GM04504 (cell line): ENCODE results near the gene NLK.

Experiments
- DNase-seq: peaks from one replicate; pipeline ENCODE4 v3.0.0-alpha.2; 2012; ENCODE audit warnings: low read depth

NLK gene

GRCh38 chr17:28040406-28040805 lies 2.1 kb upstream of the NLK start:
- no peak for DNase-seq

- peak; percentile 100 for DNase-seq
These were observed 1.2 kb upstream of the NLK start for GRCh38 chr17:28041068-28041843.

- DNase-seq: no peak
These were observed 427 bp upstream of the NLK start for GRCh38 chr17:28041844-28042656.

- DNase-seq: no peak
These were observed 329 bp downstream of the NLK start for GRCh38 chr17:28042721-28043291.

GRCh38 chr17:28043296-28043695 lies 819 bp downstream of the NLK start:
- no peak for DNase-seq

- DNase-seq: no peak
These were observed 1.3 kb downstream of the NLK start for GRCh38 chr17:28043741-28044140.

- DNase-seq: no peak
These were observed 2.8 kb downstream of the NLK start for GRCh38 chr17:28045304-28045703.

- DNase-seq: no peak
These were observed 3.8 kb downstream of the NLK start for GRCh38 chr17:28046034-28046825.

GRCh38 chr17:28047806-28048205 lies 5.3 kb downstream of the NLK start:
- no peak for DNase-seq

- no peak for DNase-seq
These were observed 6.6 kb downstream of the NLK start for GRCh38 chr17:28049071-28049470.

GRCh38 chr17:28053044-28053670 lies 10.7 kb downstream of the NLK start:
- DNase-seq: no peak

GRCh38 chr17:28053725-28054124 lies 11.2 kb downstream of the NLK start:
- no peak for DNase-seq

GRCh38 chr17:28055546-28056275 lies 13.2 kb downstream of the NLK start:
- DNase-seq: no peak

- DNase-seq: no peak
These were observed 13.8 kb downstream of the NLK start for GRCh38 chr17:28056276-28056620.

GRCh38 chr17:28057731-28058246 lies 15.3 kb downstream of the NLK start:
- no peak for DNase-seq

GRCh38 chr17:28059675-28060074 lies 17.2 kb downstream of the NLK start:
- no peak for DNase-seq

- no peak for DNase-seq
These were observed 23.2 kb downstream of the NLK start for GRCh38 chr17:28065706-28066105.

GRCh38 chr17:28069061-28069460 lies 26.6 kb downstream of the NLK start:
- DNase-seq: no peak

GRCh38 chr17:28071179-28071578 lies 28.7 kb downstream of the NLK start:
- no peak for DNase-seq

- no peak for DNase-seq
These were observed 29.6 kb downstream of the NLK start for GRCh38 chr17:28071891-28072606.
